Keratinocyte (primary cell): ENCODE results near the gene TAPT1. TPM values are rescaled to one million over a fixed set of nuclear protein-coding genes. Genes with fewer than 3 reads are reported as not detected.

ENCODE experiments used
- DNase-seq: peaks from one replicate; pipeline ENCODE4 v3.0.0-alpha.2; 2011; ENCODE audit warnings: low read depth, missing footprints, low spot score
- FAIRE-seq: peaks from 2 replicates; lab custom pipeline; 2011; peaks lifted over from hg19 to GRCh38; lab: Jason Lieb, UNC
- H2AFZ ChIP-seq: 2 replicates; pipeline ENCODE4 v1.6.0; 2012; ENCODE audit warnings: low read length, control low read depth, inconsistent platforms; ENCODE audit not compliant: control insufficient read depth
- H3K27ac ChIP-seq: 2 replicates; pipeline ENCODE4 v1.5.1; 2011; ENCODE audit warnings: low read length; ENCODE audit not compliant: control insufficient read depth, insufficient read depth
- H3K27me3 ChIP-seq: 3 replicates; pipeline ENCODE4 v1.6.0; 2011; ENCODE audit warnings: low read length; ENCODE audit not compliant: control insufficient read depth, insufficient read depth; ENCODE audit errors: extremely low read depth
- H3K36me3 ChIP-seq, 2 experiments: 2 replicates in 1 of 2; 3 replicates in 1 of 2; pipeline ENCODE4 v1.5.1; 2011; ENCODE audit warnings: low read length in 2 of 2, mild to moderate bottlenecking in 1 of 2; ENCODE audit not compliant: control insufficient read depth in 2 of 2, insufficient read depth in 2 of 2; ENCODE audit errors: extremely low read depth in 1 of 2
- H3K4me1 ChIP-seq: 3 replicates; pipeline ENCODE4 v1.5.1; 2011; ENCODE audit warnings: low read length; ENCODE audit not compliant: control insufficient read depth, insufficient read depth; ENCODE audit errors: extremely low read depth
- H3K4me2 ChIP-seq: 3 replicates; pipeline ENCODE4 v1.6.0; 2011; ENCODE audit warnings: low read depth, low read length; ENCODE audit not compliant: control insufficient read depth, insufficient read depth; ENCODE audit errors: extremely low read depth
- H3K4me3 ChIP-seq, 3 experiments: fragments of 200-600 bp in 1 of 3; sonication (generic) in 1 of 3; 2 replicates in 2 of 3; 3 replicates in 1 of 3; pipeline ENCODE4 v1.5.1; 2011 to 2016; ENCODE audit warnings: low read length in 3 of 3, mild to moderate bottlenecking in 3 of 3, control low read depth in 2 of 3, inconsistent platforms in 1 of 3, low read depth in 1 of 3, mixed read lengths in 1 of 3, mixed run types in 1 of 3, moderate library complexity in 1 of 3; ENCODE audit not compliant: control insufficient read depth in 2 of 3, insufficient read depth in 2 of 3; ENCODE audit errors: extremely low read depth in 1 of 3
- H3K79me2 ChIP-seq: 2 replicates; pipeline ENCODE4 v1.6.0; 2012; ENCODE audit warnings: low read length; ENCODE audit not compliant: control insufficient read depth, insufficient read depth
- H3K9ac ChIP-seq: 3 replicates; pipeline ENCODE4 v1.6.0; 2011; ENCODE audit warnings: low read length; ENCODE audit not compliant: control insufficient read depth, insufficient read depth; ENCODE audit errors: extremely low read depth
- H3K9me1 ChIP-seq: 3 replicates; pipeline ENCODE4 v1.6.0; 2011; ENCODE audit warnings: low read length; ENCODE audit not compliant: control insufficient read depth, insufficient read depth; ENCODE audit errors: extremely low read depth
- H3K9me3 ChIP-seq: 2 replicates; pipeline ENCODE4 v1.5.1; 2012; ENCODE audit warnings: low read depth, low read length; ENCODE audit not compliant: control insufficient read depth
- H4K20me1 ChIP-seq: 3 replicates; pipeline ENCODE4 v1.6.0; 2011; ENCODE audit warnings: low read length; ENCODE audit not compliant: control insufficient read depth, insufficient read depth; ENCODE audit errors: extremely low read depth
- EZH2 ChIP-seq: IDR thresholded peaks from one replicate; pipeline ENCODE4 v1.6.1; 2012; ENCODE audit warnings: inconsistent platforms, mild to moderate bottlenecking, low read length, moderate library complexity
- dilution Hi-C: fragments of 300-500 bp; cut with MboI; formaldehyde crosslinking; loops from one replicate; pipeline ENCODE4 v1.7.0; 2020; ENCODE audit warnings: low sequenced_read_pairs; ENCODE audit not compliant: extremely low pct_ligation_motif_present
- polyA plus RNA-seq, 5 experiments: library from polyadenylated mRNA; depleted of rRNA in 3 of 5; stranded (reverse) in 3 of 5; stranded (forward) in 1 of 5; unstranded in 1 of 5; fragments of >200 nt; gene quantifications; 1 replicate in 1 of 5; 2 replicates in 3 of 5; 3 replicates in 1 of 5; pipeline versions ENCODE4 v1.2.1 to v1.2.3, GENCODE V29; 2011 to 2012; ENCODE audit warnings: missing spikeins in 2 of 5, low read depth in 1 of 5, low replicate concordance in 1 of 5
- TF ChIP-seq, protein P1 (sequence below), 3 experiments: IDR thresholded peaks in 1 of 3; conservative IDR thresholded peaks in 1 of 3; optimal IDR thresholded peaks in 1 of 3; 2 replicates in 2 of 3; 3 replicates in 1 of 3; pipeline versions ENCODE3 to v1.5.1; 2011; ENCODE audit warnings: low read length in 3 of 3, mild to moderate bottlenecking in 3 of 3, moderate library complexity in 2 of 3, control low read depth in 1 of 3, inconsistent platforms in 1 of 3; ENCODE audit not compliant: insufficient read depth in 2 of 3; ENCODE audit errors: extremely low read depth in 1 of 3

TAPT1 gene
- polyA plus RNA-seq, 1 donor (not counting 4 experiments of a cell fraction or from before 2014, with no cell fraction given): 10.7 TPM

DNA sequence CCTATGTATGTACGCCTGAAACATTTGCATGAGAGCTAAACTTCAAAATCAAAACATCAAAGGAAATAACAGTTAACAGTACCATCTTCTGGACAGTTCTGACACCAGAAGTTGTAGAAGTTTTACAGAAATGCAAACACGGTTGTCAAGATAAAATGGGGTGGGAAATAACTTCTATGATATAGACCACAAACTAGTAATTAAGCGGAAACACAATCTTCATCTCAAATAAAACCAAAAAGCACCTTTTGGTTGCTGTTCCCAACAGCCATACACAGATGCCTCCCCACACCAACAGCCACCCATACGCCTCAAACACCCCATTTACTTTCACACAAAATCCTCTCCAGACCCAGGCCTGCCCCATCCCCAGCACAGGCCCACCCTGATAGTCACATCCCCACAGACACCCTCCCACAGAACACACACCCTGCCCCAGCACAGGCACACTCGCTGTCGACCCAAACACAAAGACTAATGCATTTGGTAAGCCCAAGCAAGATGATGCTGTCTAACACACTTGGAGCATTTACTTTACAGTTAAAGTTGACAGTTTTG, 64.3 kb downstream of the TAPT1 start:
- H3K27ac ChIP-seq: no peak overlapping the region
- H2AFZ ChIP-seq: no peak overlapping the region
- no peaks in the 10 kb centered on the region for H3K9me1 ChIP-seq
- no peak for FAIRE-seq
- DNase-seq: no peak
- no peak overlapping the region for H3K4me3 ChIP-seq
- H3K9me3 ChIP-seq: no peaks in the 10 kb centered on the region
- peaks cover 0 to 9% of the 10 kb centered on the region in 2 experiments for H3K36me3 ChIP-seq
- no peaks in the 10 kb centered on the region for H4K20me1 ChIP-seq
- no peaks in the 10 kb centered on the region for H3K27me3 ChIP-seq
- H3K79me2 ChIP-seq: no peaks in the 10 kb centered on the region
- dilution Hi-C loops: no loop called here
- no peaks in the 10 kb centered on the region for H3K4me1 ChIP-seq
- TF ChIP-seq, protein P1, sequence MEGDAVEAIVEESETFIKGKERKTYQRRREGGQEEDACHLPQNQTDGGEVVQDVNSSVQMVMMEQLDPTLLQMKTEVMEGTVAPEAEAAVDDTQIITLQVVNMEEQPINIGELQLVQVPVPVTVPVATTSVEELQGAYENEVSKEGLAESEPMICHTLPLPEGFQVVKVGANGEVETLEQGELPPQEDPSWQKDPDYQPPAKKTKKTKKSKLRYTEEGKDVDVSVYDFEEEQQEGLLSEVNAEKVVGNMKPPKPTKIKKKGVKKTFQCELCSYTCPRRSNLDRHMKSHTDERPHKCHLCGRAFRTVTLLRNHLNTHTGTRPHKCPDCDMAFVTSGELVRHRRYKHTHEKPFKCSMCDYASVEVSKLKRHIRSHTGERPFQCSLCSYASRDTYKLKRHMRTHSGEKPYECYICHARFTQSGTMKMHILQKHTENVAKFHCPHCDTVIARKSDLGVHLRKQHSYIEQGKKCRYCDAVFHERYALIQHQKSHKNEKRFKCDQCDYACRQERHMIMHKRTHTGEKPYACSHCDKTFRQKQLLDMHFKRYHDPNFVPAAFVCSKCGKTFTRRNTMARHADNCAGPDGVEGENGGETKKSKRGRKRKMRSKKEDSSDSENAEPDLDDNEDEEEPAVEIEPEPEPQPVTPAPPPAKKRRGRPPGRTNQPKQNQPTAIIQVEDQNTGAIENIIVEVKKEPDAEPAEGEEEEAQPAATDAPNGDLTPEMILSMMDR (optimal IDR thresholded peaks at IDR 0.05 in 1 of 3, IDR thresholded peaks at IDR 0.05 in 1 of 3, conservative IDR thresholded peaks at IDR 0.05 in 1 of 3; ENCODE audit: extremely low read depth in 1 of 3, insufficient read depth in 2 of 3, low read length in 3 of 3): no peak
- no peak for TF ChIP-seq EZH2
- H3K9ac ChIP-seq: no peak overlapping the region
- no peak overlapping the region for H3K4me2 ChIP-seq

- H3K9me3 ChIP-seq: no peaks in the 10 kb centered on the region
- dilution Hi-C loops: no loop called here
- H3K4me1 ChIP-seq: no peaks in the 10 kb centered on the region
- no peak overlapping the region for H3K4me3 ChIP-seq
- H3K27ac ChIP-seq: no peak overlapping the region
- no peak overlapping the region for H3K9ac ChIP-seq
- H3K79me2 ChIP-seq: no peaks in the 10 kb centered on the region
- TF ChIP-seq, protein P1 (optimal IDR thresholded peaks at IDR 0.05 in 1 of 3, IDR thresholded peaks at IDR 0.05 in 1 of 3, conservative IDR thresholded peaks at IDR 0.05 in 1 of 3; ENCODE audit: extremely low read depth in 1 of 3, insufficient read depth in 2 of 3, low read length in 3 of 3): no peak
- TF ChIP-seq EZH2: no peak
- H3K27me3 ChIP-seq: no peaks in the 10 kb centered on the region
- H3K9me1 ChIP-seq: no peaks in the 10 kb centered on the region
- DNase-seq (no peak), FAIRE-seq (no peak)
- no peak overlapping the region for H3K4me2 ChIP-seq
- H4K20me1 ChIP-seq: no peaks in the 10 kb centered on the region
- H2AFZ ChIP-seq: no peak overlapping the region
- peaks cover 0 to 2% of the 10 kb centered on the region in 2 experiments for H3K36me3 ChIP-seq
Measured at GRCh38 chr4:16160457-16160856, 65.8 kb downstream of the TAPT1 start.
